ENCODE results near the gene NEMP1. TPM values are rescaled to one million over a fixed set of nuclear protein-coding genes. Genes with fewer than 3 reads are reported as not detected.
A peak's percentile ranks its signal among the peaks of the same experiment; 100 is the strongest.

Gene NEMP1
- total RNA-seq, 1 experiment from 2014 or later, result 36.6 TPM

GRCh38 chr12:57089271-57090245 lies 11.0 kb upstream of the NEMP1 start:
- H3K27ac ChIP-seq, result no peak overlapping the region
- peak overlapping the region; percentile 91 for H3K4me2 ChIP-seq
- peak overlapping the region; percentile 71 for H3K4me3 ChIP-seq
- ChIA-PET CTCF (interaction anchor here (0.9 kb wide), 1 partner anchor 22 kb away, joined by 3 read pairs; no protein-coding TSS in a partner anchor), POLR2A (ENCODE audit: unreplicated experiment) (interaction anchor here (0.5 to 0.7 kb wide), 2 partner anchors 28 to 514 kb away, joined by 4 to 19 read pairs; no protein-coding TSS in a partner anchor)
- no peaks in the 10 kb centered on the region for H3K27me3 ChIP-seq (ENCODE audit: insufficient read depth, low read depth)
- H3K79me2 ChIP-seq (ENCODE audit: low read depth), result no peaks in the 10 kb centered on the region
- H4K20me1 ChIP-seq (ENCODE audit: insufficient read depth), result 0 out of 2 replicates have a peak, but pooled peaks cover 3% of the 10 kb centered on the region
- peak overlapping the region; percentile 77 for H2AFZ ChIP-seq
- intact Hi-C loops (cut with micrococcal nuclease; ENCODE audit: unreplicated experiment), result loop anchor here (1.0 to 5.0 kb wide), 2 partner anchors 38 to 452 kb away; no protein-coding TSS in a partner anchor
- H3K9me2 ChIP-seq (ENCODE audit: insufficient read depth), result no peaks in the 10 kb centered on the region
- no peaks in the 10 kb centered on the region for H3K9me3 ChIP-seq (ENCODE audit: insufficient read depth, low read depth)
- H3F3A ChIP-seq (ENCODE audit: insufficient read depth, low read depth), result peaks cover 22% of the 10 kb centered on the region; the same call in 1 of the 2 replicates
- no peak for TF ChIP-seq CTCF (conservative IDR thresholded peaks at IDR 0.05)
- no peak for TF ChIP-seq EZH2 (IDR thresholded peaks at IDR 0.05; ENCODE audit: low read depth)
- H3K36me3 ChIP-seq (ENCODE audit: low read depth), result no peaks in the 10 kb centered on the region
- DNase-seq, result peak in 1 of 2 experiments; percentile 61
- H3K4me1 ChIP-seq (replicated peaks; ENCODE audit: insufficient read depth), result peaks cover 5% of the 10 kb centered on the region; the same call in 1 of the 2 replicates
- no TSS peak for BruUV-seq (replicated peaks)

DNA sequence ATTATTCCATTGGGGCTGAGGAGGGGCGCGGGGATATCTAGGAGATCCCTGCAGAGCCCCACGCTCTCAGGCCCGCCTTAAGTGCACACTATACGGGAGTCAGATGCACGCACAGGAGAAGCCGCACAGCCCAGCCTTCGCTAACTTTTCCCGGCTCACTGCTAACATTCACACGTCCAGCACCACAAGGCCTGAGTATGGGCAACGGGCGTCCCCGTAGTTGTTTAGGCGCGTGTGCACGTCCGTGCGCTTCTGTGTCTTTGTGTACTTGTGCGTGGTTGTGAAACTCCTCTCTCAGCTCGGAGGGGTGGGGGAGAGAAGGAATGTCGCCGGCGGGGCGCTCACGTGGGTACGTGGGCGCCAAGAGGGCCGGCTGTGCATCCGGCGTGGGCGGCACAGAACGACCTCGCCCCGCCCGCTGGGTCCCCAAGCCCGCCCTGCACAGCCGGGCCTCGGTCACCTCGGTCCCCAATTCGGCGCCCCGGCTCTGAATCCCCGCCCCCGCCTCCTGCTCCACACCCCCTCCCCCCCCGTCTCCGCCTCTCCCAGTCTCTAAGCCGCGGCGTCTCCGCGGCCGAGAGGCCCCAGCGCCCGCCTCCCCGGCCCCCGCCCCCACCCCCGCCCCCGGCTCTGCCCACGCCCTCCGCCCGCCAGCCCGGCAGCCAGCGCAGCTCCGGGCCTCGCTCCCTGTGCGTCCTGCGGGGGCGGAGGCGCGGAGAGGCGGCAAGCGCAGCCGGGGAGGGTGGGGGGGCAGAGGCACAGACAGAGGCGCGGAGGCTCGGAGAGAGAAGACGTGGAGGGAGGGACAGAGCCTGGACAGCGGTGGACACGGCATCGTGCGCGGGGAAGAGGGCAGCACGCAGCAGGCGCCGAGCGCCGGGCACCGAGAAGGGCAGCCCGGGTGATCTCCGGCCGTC lies 10.0 kb upstream of the NEMP1 start, which contains the start of gene NAB2:
NAB2 (plus strand) TSS at position 761 of the 917 bp plus-strand sequence. CDS start 158 bp downstream, outside the sequence.
- no peaks in the 10 kb centered on the region for H3K79me2 ChIP-seq (ENCODE audit: low read depth)
- TF ChIP-seq EZH2 (IDR thresholded peaks at IDR 0.05; ENCODE audit: low read depth) (no peak), CTCF (conservative IDR thresholded peaks at IDR 0.05) (no peak)
- no peaks in the 10 kb centered on the region for H3K9me2 ChIP-seq (ENCODE audit: insufficient read depth)
- peaks cover 26% of the 10 kb centered on the region; the same call in 1 of the 2 replicates for H3F3A ChIP-seq (ENCODE audit: insufficient read depth, low read depth)
- H3K4me2 ChIP-seq, result peak within 1 kb of the TSS; percentile 96
- H3K36me3 ChIP-seq (ENCODE audit: low read depth), result no peaks in the 10 kb centered on the region
- H3K27me3 ChIP-seq (ENCODE audit: insufficient read depth, low read depth), result no peaks in the 10 kb centered on the region
- H2AFZ ChIP-seq, result peak within 1 kb of the TSS; percentile 92
- H3K4me1 ChIP-seq (replicated peaks; ENCODE audit: insufficient read depth), result peaks cover 5% of the 10 kb centered on the region; the same call in 1 of the 2 replicates
- POLR2A ChIA-PET (ENCODE audit: unreplicated experiment), result interaction anchor here (0.7 to 2.5 kb wide), 4 partner anchors 10 to 39 kb away, joined by 15 to 28 read pairs (median 16); partner anchors contain the start of genes LRP1, NEMP1 and STAT6
- no peaks in the 10 kb centered on the region for H3K9me3 ChIP-seq (ENCODE audit: insufficient read depth, low read depth)
- peak; percentile 82 to 95 for DNase-seq
- CTCF ChIA-PET, result interaction anchor here (0.6 kb wide), 2 partner anchors 23 to 94 kb away, joined by 4 to 5 read pairs; partner anchors contain the start of gene STAT6
- intact Hi-C loops (cut with micrococcal nuclease; ENCODE audit: unreplicated experiment), result loop anchor here (1.0 to 5.0 kb wide), 4 partner anchors 23 to 451 kb away; partner anchors contain the start of genes PTGES3 and STAT6
- 0 out of 2 replicates have a peak, but pooled peaks cover 3% of the 10 kb centered on the region for H4K20me1 ChIP-seq (ENCODE audit: insufficient read depth)
- no TSS peak for BruUV-seq (replicated peaks)
- peak within 1 kb of the TSS; percentile 94 for H3K4me3 ChIP-seq
- H3K27ac ChIP-seq, result peak within 1 kb of the TSS; percentile 91

Data from PC-9 (cell line).